Mucosa of stomach (tissue), 1 donor: ENCODE results near the gene MED19.
"Not testable (repeated sequence)": the region's sequence is repeated elsewhere in the genome, so short reads cannot be mapped to it uniquely, and the experiment has no call there.

ENCODE experiments used
- H3K27me3 ChIP-seq: one replicate; pipeline ENCODE4 v1.7.0; 2013; ENCODE audit warnings: mild to moderate bottlenecking, low read length; ENCODE audit not compliant: control insufficient read depth, insufficient read depth
- H3K36me3 ChIP-seq: one replicate; pipeline ENCODE4 v1.7.0; 2013; ENCODE audit warnings: low read length; ENCODE audit not compliant: control insufficient read depth, insufficient read depth
- H3K4me1 ChIP-seq: one replicate; pipeline ENCODE4 v1.7.0; 2013; ENCODE audit warnings: mild to moderate bottlenecking, low read length; ENCODE audit not compliant: control insufficient read depth, insufficient read depth
- H3K4me3 ChIP-seq: one replicate; pipeline ENCODE4 v1.7.0; 2013; ENCODE audit warnings: low read length
- H3K9ac ChIP-seq: one replicate; pipeline ENCODE4 v1.7.0; 2013; ENCODE audit warnings: mild to moderate bottlenecking, low read length, moderate library complexity
- H3K9me3 ChIP-seq: one replicate; pipeline ENCODE4 v1.7.0; 2013; ENCODE audit warnings: mild to moderate bottlenecking, low read length, moderate library complexity; ENCODE audit not compliant: control insufficient read depth
- donor health status: Pancreatic carcinoma.

Gene MED19

DNA sequence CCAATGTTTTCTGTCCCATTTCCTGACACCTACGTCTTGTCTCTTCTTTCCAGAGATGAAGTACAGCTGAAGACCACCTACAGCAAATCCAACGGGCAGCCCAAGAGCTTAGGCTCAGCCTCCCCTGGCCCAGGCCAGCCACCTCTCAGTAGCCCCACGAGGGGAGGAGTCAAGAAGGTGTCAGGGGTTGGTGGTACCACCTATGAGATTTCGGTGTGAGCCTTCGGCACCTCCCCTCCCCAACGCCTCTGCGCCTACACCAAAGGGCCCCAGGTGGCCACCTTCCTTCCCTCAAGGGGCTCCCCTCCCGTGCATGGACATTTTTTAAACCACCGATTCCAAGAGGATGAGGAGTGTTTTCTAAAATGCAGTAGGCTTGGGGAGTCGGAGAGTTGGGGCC, 12.2 kb downstream of the MED19 start:
- Histone ChIP-seq H3K36me3 (peaks cover 16% of the 10 kb centered on the region), H3K4me3 (no peak overlapping the region), H3K27me3 (no peaks in the 10 kb centered on the region)

DNA sequence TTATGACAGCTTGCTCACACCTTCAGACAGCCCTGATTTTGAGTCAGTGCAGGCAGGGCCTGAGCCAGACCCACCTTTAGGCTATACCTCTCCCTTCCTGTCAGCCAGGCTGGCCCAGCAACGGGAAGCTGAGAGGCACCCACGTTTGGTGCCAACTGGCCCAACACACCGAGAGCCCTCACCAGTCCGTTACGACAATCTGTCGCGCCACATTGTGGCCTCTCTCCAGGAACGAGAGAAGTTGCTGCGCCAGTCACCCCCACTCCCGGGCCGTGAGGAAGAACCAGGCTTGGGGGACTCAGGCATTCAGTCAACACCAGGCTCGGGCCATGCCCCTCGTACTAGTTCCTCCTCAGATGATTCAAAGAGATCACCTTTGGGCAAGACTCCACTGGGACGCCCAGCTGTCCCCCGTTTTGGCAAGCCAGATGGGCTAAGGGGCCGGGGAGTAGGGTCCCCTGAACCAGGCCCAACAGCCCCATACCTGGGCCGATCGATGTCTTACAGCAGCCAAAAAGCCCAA, 13.1 kb downstream of the MED19 start:
- Histone ChIP-seq H3K9me3 (no peaks in the 10 kb centered on the region), H3K4me3 (no peak overlapping the region), H3K36me3 (peaks cover 14% of the 10 kb centered on the region)

More for the DNA sequence above, 12.2 kb downstream of the MED19 start:
- no peaks in the 10 kb centered on the region for H3K4me1 ChIP-seq
- no peaks in the 10 kb centered on the region for H3K9me3 ChIP-seq
- H3K9ac ChIP-seq, result no peak overlapping the region

DNA sequence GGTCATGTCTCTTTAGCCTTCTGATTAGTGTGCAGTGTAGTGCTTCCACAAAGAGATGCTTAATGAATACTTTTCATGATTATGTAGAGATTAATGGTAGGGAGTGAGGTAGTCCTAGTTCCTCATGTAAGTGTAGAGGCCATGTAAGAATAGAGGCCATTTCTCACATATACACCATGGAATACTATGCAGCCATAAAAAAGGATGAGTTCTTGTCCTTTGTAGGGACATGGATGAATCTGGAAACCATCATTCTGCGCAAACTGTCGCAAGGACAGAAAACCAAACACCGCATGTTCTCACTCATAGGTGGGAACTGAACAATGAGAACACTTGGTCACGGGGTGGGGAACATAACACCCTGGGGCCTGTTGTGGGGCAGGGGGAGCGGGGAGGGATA, 21.5 kb downstream of the MED19 start:
- not testable (repeated sequence) for H3K4me1 ChIP-seq, H3K9ac ChIP-seq, H3K27me3 ChIP-seq, H3K9me3 ChIP-seq, H3K4me3 ChIP-seq, H3K36me3 ChIP-seq

More for the DNA sequence above, 13.1 kb downstream of the MED19 start:
- Histone ChIP-seq H3K9ac (no peak overlapping the region), H3K4me1 (no peaks in the 10 kb centered on the region), H3K27me3 (no peaks in the 10 kb centered on the region)

DNA sequence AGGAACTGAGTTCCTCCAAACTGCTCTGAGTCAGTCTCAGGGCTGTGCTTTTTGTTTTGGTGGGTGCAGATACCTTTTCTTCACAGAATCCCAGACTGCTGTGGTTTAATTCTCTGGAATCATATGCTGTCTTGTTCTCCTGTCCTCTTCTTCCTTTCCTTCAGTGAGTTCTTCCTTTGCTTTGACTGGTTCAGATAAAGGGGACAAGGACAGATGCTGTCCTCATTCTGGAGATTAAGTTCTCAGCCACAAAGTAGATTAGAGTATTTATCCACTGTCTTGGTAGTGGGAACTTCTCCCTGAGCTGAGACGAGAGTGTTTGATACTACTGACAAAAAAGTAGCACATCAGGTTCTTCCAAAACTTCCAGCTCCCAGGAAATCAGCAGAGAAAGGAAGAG, 30.8 kb downstream of the MED19 start:
- no peak overlapping the region for H3K9ac ChIP-seq
- H3K36me3 ChIP-seq, result peaks cover 5% of the 10 kb centered on the region
- H3K9me3 ChIP-seq, result no peaks in the 10 kb centered on the region
- no peak overlapping the region for H3K4me3 ChIP-seq
- H3K27me3 ChIP-seq, result no peaks in the 10 kb centered on the region
- H3K4me1 ChIP-seq, result peaks cover 18% of the 10 kb centered on the region

DNA sequence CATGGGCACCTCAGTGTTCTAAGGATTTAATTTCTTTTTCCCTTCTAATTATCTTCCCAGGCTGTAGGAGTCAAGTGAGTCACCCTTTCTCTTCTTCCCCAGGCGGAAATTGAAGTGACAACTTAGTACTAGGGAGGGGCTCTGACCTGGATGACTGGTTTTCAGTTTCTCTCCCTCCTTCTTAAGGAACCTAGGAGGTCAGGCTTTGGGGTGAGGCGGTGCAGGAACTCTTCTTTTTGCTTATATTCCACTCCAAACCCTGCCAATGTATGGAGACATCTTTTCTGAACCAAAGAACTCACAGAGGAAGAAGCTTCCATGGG, 31.5 kb downstream of the MED19 start:
- peaks cover 5% of the 10 kb centered on the region for H3K36me3 ChIP-seq
- H3K4me3 ChIP-seq, result no peak overlapping the region
- no peak overlapping the region for H3K9ac ChIP-seq
- H3K27me3 ChIP-seq, result no peaks in the 10 kb centered on the region
- H3K9me3 ChIP-seq, result no peaks in the 10 kb centered on the region
- peaks cover 23% of the 10 kb centered on the region for H3K4me1 ChIP-seq

DNA sequence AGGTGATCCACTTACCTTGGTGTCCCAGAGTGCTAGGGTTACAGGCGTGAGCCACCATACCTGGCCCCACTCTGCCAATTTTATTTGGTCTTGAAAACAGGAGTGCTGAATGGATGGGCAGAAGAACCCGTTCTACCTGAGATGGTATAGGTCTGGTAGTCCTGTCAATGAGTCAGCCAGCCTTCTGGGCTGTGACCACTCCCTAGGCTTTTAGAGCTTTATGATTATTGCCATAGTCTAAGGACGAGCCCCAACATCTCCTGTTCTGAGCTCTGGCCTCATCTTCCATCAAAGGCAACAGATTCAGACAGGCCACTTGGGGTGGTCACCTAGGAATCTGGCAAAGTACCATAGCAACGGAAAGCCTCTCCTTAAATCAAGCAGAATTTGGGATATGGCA, 32.6 kb downstream of the MED19 start:
- no peak overlapping the region for H3K9ac ChIP-seq
- H3K27me3 ChIP-seq, result no peaks in the 10 kb centered on the region
- peaks cover 32% of the 10 kb centered on the region for H3K4me1 ChIP-seq
- H3K4me3 ChIP-seq, result no peak overlapping the region
- H3K36me3 ChIP-seq, result no peaks in the 10 kb centered on the region
- no peaks in the 10 kb centered on the region for H3K9me3 ChIP-seq

DNA sequence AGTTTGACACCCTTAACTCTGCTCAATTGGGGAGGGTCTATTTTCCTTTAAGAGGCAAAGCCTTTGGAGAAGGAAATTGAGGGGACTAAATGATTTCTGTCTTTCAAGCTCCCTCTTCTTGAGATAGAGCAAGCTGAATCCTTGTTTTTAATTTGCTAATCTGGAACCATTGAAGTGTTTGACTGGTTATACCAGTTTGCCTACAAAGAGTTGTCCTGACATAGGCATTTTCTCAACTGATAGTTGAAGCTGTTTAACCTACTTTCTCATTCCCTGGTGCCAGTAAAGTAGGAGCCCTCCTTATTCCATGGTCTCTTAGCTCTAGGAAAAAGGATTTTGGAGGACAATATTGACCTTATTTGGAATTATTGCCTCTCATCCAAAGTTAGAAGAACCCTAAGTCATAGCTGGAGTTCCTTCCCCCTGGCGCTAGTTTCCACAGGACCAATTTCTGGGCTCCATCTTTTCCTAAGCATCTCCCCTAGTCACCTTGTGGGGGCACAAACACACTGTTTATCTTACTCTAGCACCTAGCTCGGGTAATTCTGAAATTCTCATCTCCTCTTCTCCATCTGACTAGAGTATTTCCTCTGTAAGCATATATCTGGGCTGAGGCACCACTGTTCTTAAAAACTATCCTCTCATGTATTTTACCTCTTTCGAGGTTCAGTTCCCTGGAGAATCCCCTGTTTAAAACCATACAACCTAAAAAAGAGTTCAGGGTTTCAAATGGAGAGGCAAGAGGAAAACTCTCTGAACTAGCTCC, 36.7 kb downstream of the MED19 start:
- H3K4me3 ChIP-seq, result no peak overlapping the region
- H3K27me3 ChIP-seq, result no peaks in the 10 kb centered on the region
- H3K4me1 ChIP-seq, result peaks cover 26% of the 10 kb centered on the region
- no peaks in the 10 kb centered on the region for H3K9me3 ChIP-seq
- peaks cover 9% of the 10 kb centered on the region for H3K36me3 ChIP-seq
- H3K9ac ChIP-seq, result no peak overlapping the region

DNA sequence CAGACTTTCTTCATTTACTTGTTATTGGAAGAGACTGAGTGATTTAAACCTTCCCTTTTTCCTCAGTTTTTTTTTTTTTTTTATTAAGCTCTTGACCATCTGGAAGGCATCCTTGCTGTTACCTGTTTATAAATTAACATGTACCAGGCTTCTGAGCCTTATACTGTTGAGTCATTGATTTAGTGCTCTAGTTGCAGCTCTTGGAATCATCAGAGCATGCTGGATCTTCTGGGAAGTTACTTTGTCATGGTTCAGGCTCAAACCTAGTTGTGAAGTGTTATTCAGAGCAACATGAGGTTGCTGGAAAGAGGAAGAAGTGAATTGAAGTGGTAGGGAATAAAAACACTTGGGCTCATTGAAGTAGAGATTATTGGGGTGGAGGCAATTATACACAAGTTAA, 37.8 kb downstream of the MED19 start:
- no peak overlapping the region for H3K4me3 ChIP-seq
- peaks cover 9% of the 10 kb centered on the region for H3K36me3 ChIP-seq
- H3K4me1 ChIP-seq, result peaks cover 15% of the 10 kb centered on the region
- no peaks in the 10 kb centered on the region for H3K27me3 ChIP-seq
- H3K9ac ChIP-seq, result no peak overlapping the region
- H3K9me3 ChIP-seq, result no peaks in the 10 kb centered on the region

DNA sequence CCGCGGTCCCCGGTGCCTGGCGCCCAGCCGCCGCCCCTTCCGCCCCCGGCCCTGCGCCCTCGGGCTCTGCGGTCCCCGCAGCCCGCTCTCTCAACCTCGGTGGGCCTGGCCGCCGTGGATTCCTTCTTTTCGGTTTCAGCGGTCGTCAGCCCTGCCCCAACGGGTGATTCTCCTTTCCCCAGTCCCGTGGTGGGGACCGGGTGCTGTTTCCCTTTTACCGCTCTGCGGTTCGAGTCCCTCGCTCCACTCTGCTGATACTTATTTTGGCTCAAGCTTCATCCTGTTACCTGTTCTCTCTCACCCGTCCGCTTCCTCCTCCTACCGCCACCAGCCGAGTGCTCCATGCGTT, 43.6 kb downstream of the MED19 start:
- peaks cover 9% of the 10 kb centered on the region for H3K36me3 ChIP-seq
- peak overlapping the region; percentile 97 for H3K9ac ChIP-seq
- peaks cover 8% of the 10 kb centered on the region for H3K4me1 ChIP-seq

DNA sequence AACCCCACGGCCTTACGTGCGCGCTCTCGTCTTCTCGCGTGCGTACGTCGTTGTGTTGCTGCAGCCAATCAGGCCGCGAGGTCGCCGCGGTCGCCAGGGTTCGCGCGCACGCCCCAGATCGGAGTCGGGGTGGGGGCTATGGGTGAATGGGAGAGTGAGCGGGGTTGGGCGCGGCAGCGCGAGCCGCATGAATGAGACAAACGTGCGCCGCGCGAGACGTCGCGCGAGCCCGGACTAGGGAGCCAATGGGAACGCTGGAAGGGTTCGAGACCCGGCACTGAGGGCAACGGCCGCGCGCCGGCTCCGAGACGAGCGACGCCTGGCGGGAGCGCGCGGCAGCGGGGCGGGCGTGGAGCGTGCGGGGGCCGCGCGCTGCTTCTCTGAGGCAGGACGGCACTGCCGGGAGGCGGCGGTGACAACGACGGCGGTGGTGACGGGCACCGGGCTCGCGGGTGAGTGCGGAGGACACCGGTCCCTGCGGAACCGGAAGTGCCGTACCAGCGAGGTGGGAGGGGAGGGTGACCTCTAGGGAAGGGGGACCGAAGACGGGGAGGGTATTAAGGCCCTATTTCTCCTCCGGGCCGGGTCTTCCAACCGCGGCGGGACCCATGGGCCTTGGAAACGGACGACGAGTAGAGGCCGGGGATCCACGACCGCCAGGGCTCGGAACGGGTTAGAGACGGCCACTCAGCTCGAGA, 44.1 kb downstream of the MED19 start, which contains the start of gene ZDHHC5:
Gene ZDHHC5 (plus strand): TSS at position 379 of the 698 bp plus-strand sequence. CDS start 4,977 bp downstream, outside the sequence.
- peaks cover 7% of the 10 kb centered on the region for H3K36me3 ChIP-seq
- no peaks in the 10 kb centered on the region for H3K9me3 ChIP-seq
- no peaks in the 10 kb centered on the region for H3K27me3 ChIP-seq
- H3K9ac ChIP-seq, result peak within 1 kb of the TSS; percentile 97
- H3K4me3 ChIP-seq, result peak within 1 kb of the TSS; percentile 85
- peaks cover 8% of the 10 kb centered on the region for H3K4me1 ChIP-seq

More for the DNA sequence above, 43.6 kb downstream of the MED19 start:
- Histone ChIP-seq H3K27me3 (no peaks in the 10 kb centered on the region), H3K9me3 (no peaks in the 10 kb centered on the region), H3K4me3 (peak overlapping the region; percentile 85)

DNA sequence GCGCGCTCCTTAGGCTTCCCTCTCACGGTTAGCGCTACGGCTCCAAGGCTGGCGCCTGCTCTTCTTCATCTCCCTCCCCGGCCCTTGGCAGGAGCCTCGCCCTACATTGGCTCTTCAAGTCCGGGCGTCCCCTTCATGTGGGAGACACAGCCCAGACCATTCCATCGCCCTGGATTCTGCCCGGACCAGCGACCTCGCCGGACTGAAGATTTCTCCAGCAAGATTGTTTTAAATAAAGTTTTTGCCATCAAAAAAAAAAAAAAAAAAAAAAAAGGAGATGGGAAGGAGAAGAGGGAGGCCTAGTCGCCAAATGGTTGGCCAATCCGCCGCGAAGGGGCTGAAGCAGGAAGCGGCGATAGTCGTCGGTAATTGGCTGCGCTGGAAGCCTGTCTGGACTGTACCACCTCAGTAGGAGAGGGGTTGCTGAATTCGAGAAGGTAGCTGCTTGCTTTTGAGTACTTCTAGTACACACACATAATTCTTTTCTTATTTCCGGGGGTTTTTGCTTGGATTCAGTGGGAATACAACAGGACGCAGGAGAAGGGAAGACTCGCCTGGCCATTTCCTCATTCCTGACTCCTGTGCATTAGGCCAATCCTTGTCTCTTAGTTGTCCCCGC, 44.8 kb downstream of the MED19 start:
- Histone ChIP-seq H3K9me3 (no peaks in the 10 kb centered on the region), H3K4me1 (peaks cover 8% of the 10 kb centered on the region), H3K9ac (peak overlapping the region; percentile 97), H3K27me3 (no peaks in the 10 kb centered on the region), H3K4me3 (peak overlapping the region; percentile 85), H3K36me3 (no peaks in the 10 kb centered on the region)

DNA sequence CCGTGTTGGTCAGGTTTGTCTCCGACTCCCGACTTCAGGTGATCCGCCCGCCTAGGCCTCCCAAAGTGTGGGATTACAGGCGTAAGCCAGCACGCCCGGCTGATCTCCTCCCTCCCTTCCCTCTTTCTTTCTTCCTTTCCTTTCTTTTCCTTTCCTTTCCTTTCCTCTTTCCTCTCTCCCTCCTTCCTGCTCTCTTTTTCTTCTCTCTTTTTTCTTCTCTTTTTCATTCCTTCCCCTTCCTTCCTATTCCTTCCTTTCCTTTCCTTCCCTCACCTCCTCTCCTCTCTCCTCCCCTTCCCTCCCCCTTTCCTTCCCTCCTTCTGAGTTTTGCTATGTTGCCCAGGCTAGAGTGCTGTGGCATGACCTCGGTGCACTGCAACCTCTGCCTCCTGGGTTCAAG, 48.0 kb downstream of the MED19 start:
- peaks cover 8% of the 10 kb centered on the region for H3K4me1 ChIP-seq
- no peak overlapping the region for H3K9ac ChIP-seq
- no peaks in the 10 kb centered on the region for H3K27me3 ChIP-seq
- H3K36me3 ChIP-seq, result peaks cover 7% of the 10 kb centered on the region
- H3K4me3 ChIP-seq, result no peak overlapping the region
- no peaks in the 10 kb centered on the region for H3K9me3 ChIP-seq
